CD14-positive monocyte (primary cell): Measurements from ENCODE around the gene CYB561D1. TPM values are rescaled to one million over a fixed set of nuclear protein-coding genes. Genes with fewer than 3 reads are reported as not detected.

Experiments used
- DNase-seq, 3 donors: peaks; one replicate each; pipeline ENCODE4 v3.0.0-alpha.2; 2011 to 2022
- H2AFZ ChIP-seq: 2 replicates; pipeline ENCODE4 v1.6.0; 2012; ENCODE audit warnings: mild to moderate bottlenecking, low read depth, low read length, inconsistent platforms; ENCODE audit not compliant: insufficient read depth, poor library complexity, severe bottlenecking
- H3K27ac ChIP-seq, 2 donors: 1 replicate in 1 of 2; 2 replicates in 1 of 2; pipeline ENCODE4 v1.5.1; 2012 to 2013; ENCODE audit warnings: low read length in 2 of 2, control low read depth in 1 of 2, inconsistent platforms in 1 of 2, low read depth in 1 of 2, mild to moderate bottlenecking in 1 of 2
- H3K27me3 ChIP-seq, 2 donors: one replicate each; pipeline versions ENCODE4 v1.6.0 to v1.6.1; 2011 to 2013; ENCODE audit warnings: low read length in 2 of 2; ENCODE audit not compliant: control insufficient read depth in 2 of 2, insufficient read depth in 2 of 2
- H3K36me3 ChIP-seq, 2 donors: replicated peaks in 1 of 2; 1 replicate in 1 of 2; 2 replicates in 1 of 2; pipeline versions ENCODE4 v1.5.1 to v1.6.1; 2012 to 2013; ENCODE audit warnings: low read length in 2 of 2, control low read depth in 1 of 2, inconsistent platforms in 1 of 2, mild to moderate bottlenecking in 1 of 2; ENCODE audit not compliant: insufficient read depth in 2 of 2, control insufficient read depth in 1 of 2
- H3K4me1 ChIP-seq, 2 donors: 1 replicate in 1 of 2; 2 replicates in 1 of 2; pipeline versions ENCODE4 v1.5.1 to v1.6.1; 2012 to 2013; ENCODE audit warnings: low read length in 2 of 2, control low read depth in 1 of 2, inconsistent platforms in 1 of 2, mild to moderate bottlenecking in 1 of 2, moderate library complexity in 1 of 2; ENCODE audit not compliant: insufficient read depth in 2 of 2, control insufficient read depth in 1 of 2
- H3K4me2 ChIP-seq: replicated peaks from 2 replicates; pipeline ENCODE3; 2012; ENCODE audit warnings: low read length, moderate library complexity, mild to moderate bottlenecking; ENCODE audit not compliant: poor library complexity, severe bottlenecking; ENCODE audit errors: extremely low read depth
- H3K4me3 ChIP-seq, 3 experiments: fragments of 200-600 bp in 1 of 3; sonication (generic) in 1 of 3; replicated peaks in 1 of 3; 1 replicate in 2 of 3; 2 replicates in 1 of 3; pipeline ENCODE4 v1.5.1; 2011 to 2013; ENCODE audit warnings: low read length in 3 of 3, mild to moderate bottlenecking in 3 of 3, control low read depth in 2 of 3, low read depth in 2 of 3, inconsistent platforms in 1 of 3, moderate library complexity in 1 of 3
- H3K79me2 ChIP-seq: 2 replicates; pipeline ENCODE4 v1.6.0; 2012; ENCODE audit warnings: mild to moderate bottlenecking, control low read depth, inconsistent platforms, low read length, moderate library complexity; ENCODE audit not compliant: insufficient read depth
- H3K9ac ChIP-seq: 2 replicates; pipeline ENCODE4 v1.6.0; 2017; ENCODE audit warnings: low read length, mild to moderate bottlenecking; ENCODE audit not compliant: insufficient read depth, poor library complexity, severe bottlenecking
- H3K9me3 ChIP-seq, 2 donors: replicated peaks in 1 of 2; 1 replicate in 1 of 2; 2 replicates in 1 of 2; pipeline versions ENCODE4 v1.5.1 to v1.6.1; 2012 to 2013; ENCODE audit warnings: low read length in 2 of 2, control low read depth in 1 of 2; ENCODE audit not compliant: control insufficient read depth in 1 of 2, insufficient read depth in 1 of 2
- H4K20me1 ChIP-seq: 2 replicates; pipeline ENCODE4 v1.6.0; 2012; ENCODE audit warnings: mild to moderate bottlenecking, low read length, control low read depth, moderate library complexity; ENCODE audit not compliant: insufficient read depth
- H3K27ac Mint-ChIP-seq, 7 donors: one replicate each; pipeline ENCODE4 v1.8.0; 2020; ENCODE audit warnings: mild to moderate bottlenecking in 7 of 7, mixed read lengths in 7 of 7, moderate library complexity in 6 of 7, inconsistent platforms in 2 of 7
- H3K27me3 Mint-ChIP-seq, 3 donors: one replicate each; pipeline ENCODE4 v1.8.0; 2021 to 2022; ENCODE audit warnings: low read depth in 3 of 3, mild to moderate bottlenecking in 3 of 3, mixed read lengths in 3 of 3, moderate library complexity in 3 of 3, inconsistent platforms in 1 of 3
- H3K36me3 Mint-ChIP-seq, 2 donors: one replicate each; pipeline ENCODE4 v1.8.0; 2020; ENCODE audit warnings: mixed read lengths in 2 of 2, inconsistent platforms in 1 of 2, mild to moderate bottlenecking in 1 of 2
- H3K4me1 Mint-ChIP-seq: one replicate; pipeline ENCODE4 v1.8.0; 2020; ENCODE audit warnings: mild to moderate bottlenecking, mixed read lengths
- H3K4me3 Mint-ChIP-seq, 2 donors: one replicate each; pipeline ENCODE4 v1.8.0; 2020; ENCODE audit warnings: mild to moderate bottlenecking in 2 of 2, mixed read lengths in 2 of 2, moderate library complexity in 1 of 2
- H3K9me3 Mint-ChIP-seq, 7 donors: one replicate each; pipeline ENCODE4 v1.8.0; 2020 to 2022; ENCODE audit warnings: mixed read lengths in 7 of 7, mild to moderate bottlenecking in 6 of 7, moderate library complexity in 6 of 7, inconsistent platforms in 2 of 7
- WGBS: methylation state at CpG from one replicate; pipeline ENCODE4 v1.1.5; 2013; ENCODE audit warnings: missing lambda C conversion rate; ENCODE audit not compliant: insufficient coverage; 5-methylcytosine and 5-hydroxymethylcytosine counted together
- intact Hi-C, 2 donors: fragments of 100-400 bp; cut with micrococcal nuclease; formaldehyde crosslinking; loops; one replicate each; pipeline versions ENCODE4 v1.15.0 to v1.15.1; 2023
- polyA plus RNA-seq, 3 donors: library from polyadenylated mRNA; depleted of rRNA in 1 of 3; unstranded in 2 of 3; stranded (reverse) in 1 of 3; fragments of 300-500 nt in 2 of 3; fragments of >200 nt in 1 of 3; fragmentation: Illumina TruSeq in 2 of 3; gene quantifications; 1 replicate in 2 of 3; 2 replicates in 1 of 3; pipeline ENCODE4 v1.2.3, GENCODE V29; 2012 to 2021
- TF ChIP-seq, protein P1 (sequence below): fragments of 200-600 bp; IDR thresholded peaks from one replicate; pipeline ENCODE4 v1.8.0; 2022; ENCODE audit warnings: antibody characterized with exemption, mild to moderate bottlenecking

CYB561D1 gene
- polyA plus RNA-seq, 3 donors: 1.4 to 13.2 (median 4.2) TPM

GRCh38 chr1:109488201-109488600, 5.7 kb upstream of the CYB561D1 start:
- intact Hi-C loops: no loop called here
- no peak overlapping the region for H3K4me3 ChIP-seq
- no peak overlapping the region for H2AFZ ChIP-seq
- no peak overlapping the region for H3K9ac ChIP-seq
- H3K9me3 ChIP-seq: no peaks in the 10 kb centered on the region
- no peak overlapping the region for H3K27ac Mint-ChIP-seq
- H3K27ac ChIP-seq: no peak overlapping the region
- peaks cover 16 to 20% of the 10 kb centered on the region in 2 donors for H3K36me3 Mint-ChIP-seq
- H3K27me3 Mint-ChIP-seq: peaks cover 3 to 7% (median 5%) of the 10 kb centered on the region in 3 donors
- TF ChIP-seq, protein P1, sequence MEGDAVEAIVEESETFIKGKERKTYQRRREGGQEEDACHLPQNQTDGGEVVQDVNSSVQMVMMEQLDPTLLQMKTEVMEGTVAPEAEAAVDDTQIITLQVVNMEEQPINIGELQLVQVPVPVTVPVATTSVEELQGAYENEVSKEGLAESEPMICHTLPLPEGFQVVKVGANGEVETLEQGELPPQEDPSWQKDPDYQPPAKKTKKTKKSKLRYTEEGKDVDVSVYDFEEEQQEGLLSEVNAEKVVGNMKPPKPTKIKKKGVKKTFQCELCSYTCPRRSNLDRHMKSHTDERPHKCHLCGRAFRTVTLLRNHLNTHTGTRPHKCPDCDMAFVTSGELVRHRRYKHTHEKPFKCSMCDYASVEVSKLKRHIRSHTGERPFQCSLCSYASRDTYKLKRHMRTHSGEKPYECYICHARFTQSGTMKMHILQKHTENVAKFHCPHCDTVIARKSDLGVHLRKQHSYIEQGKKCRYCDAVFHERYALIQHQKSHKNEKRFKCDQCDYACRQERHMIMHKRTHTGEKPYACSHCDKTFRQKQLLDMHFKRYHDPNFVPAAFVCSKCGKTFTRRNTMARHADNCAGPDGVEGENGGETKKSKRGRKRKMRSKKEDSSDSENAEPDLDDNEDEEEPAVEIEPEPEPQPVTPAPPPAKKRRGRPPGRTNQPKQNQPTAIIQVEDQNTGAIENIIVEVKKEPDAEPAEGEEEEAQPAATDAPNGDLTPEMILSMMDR: no peak
- DNase-seq: no peak
- H3K4me1 Mint-ChIP-seq: peaks cover 23% of the 10 kb centered on the region
- WGBS: 100% methylated on average over 2 of the region's 5 CpGs
- H3K4me2 ChIP-seq: no peak overlapping the region
- peaks cover 12 to 15% of the 10 kb centered on the region in 2 donors for H3K4me1 ChIP-seq
- H3K4me3 Mint-ChIP-seq: no peak overlapping the region
- no peaks in the 10 kb centered on the region for H4K20me1 ChIP-seq
- no peaks in the 10 kb centered on the region for H3K36me3 ChIP-seq
- H3K79me2 ChIP-seq: no peaks in the 10 kb centered on the region
- peaks cover 0 to under 1% of the 10 kb centered on the region in 2 donors for H3K27me3 ChIP-seq
- no peaks in the 10 kb centered on the region for H3K9me3 Mint-ChIP-seq

DNA sequence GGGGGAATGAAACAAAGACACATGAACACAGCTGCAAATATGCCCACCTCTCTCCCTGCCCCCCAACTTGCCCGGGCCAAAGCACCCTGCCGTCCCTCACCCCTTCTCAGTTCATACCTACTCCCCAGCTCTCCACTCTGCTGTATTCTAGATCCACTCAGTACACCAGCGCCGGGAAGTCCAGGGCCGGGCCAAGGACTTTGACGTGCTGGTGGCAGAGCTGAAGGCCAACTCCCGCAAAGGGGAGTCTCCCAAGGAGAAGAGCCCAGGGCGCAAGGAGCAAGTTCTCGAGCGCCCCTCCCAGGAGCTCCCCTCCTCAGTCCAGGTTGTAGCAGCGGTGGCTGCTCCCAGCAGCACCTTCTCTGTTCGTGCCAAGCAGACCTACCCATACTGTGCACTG, 5.2 kb upstream of the CYB561D1 start:
- no peak overlapping the region for H3K4me3 Mint-ChIP-seq

More for the DNA sequence above, 5.2 kb upstream of the CYB561D1 start:
- H3K4me2 ChIP-seq: no peak overlapping the region
- no peaks in the 10 kb centered on the region for H4K20me1 ChIP-seq
- H3K4me3 ChIP-seq: no peak overlapping the region
- peaks cover 12 to 17% of the 10 kb centered on the region in 2 donors for H3K4me1 ChIP-seq
- Mint-ChIP-seq H3K4me1 (peaks cover 21% of the 10 kb centered on the region), H3K27me3 (peaks cover 0 to 4% (median 2%) of the 10 kb centered on the region in 3 donors), H3K9me3 (no peaks in the 10 kb centered on the region), H3K36me3 (peaks cover 16 to 20% of the 10 kb centered on the region in 2 donors), H3K27ac (no peak overlapping the region)
- 96% methylated on average over 12 of the region's 12 CpGs for WGBS
- H3K9ac ChIP-seq: no peak overlapping the region
- no peak overlapping the region for H2AFZ ChIP-seq
- H3K9me3 ChIP-seq: no peaks in the 10 kb centered on the region
- no peaks in the 10 kb centered on the region for H3K36me3 ChIP-seq
- no peaks in the 10 kb centered on the region for H3K79me2 ChIP-seq
- DNase-seq: no peak
- intact Hi-C loops: no loop called here
- no peak overlapping the region for H3K27ac ChIP-seq
- H3K27me3 ChIP-seq: no peaks in the 10 kb centered on the region
- TF ChIP-seq, protein P1: no peak
